DMS114 treated with DMSO at 0.1 percent for 48 hours (cell line): ENCODE data around the gene TBX19.

Experiments
- DNase-seq: peaks from one replicate; lab custom pipeline; 2025; ENCODE audit not compliant: unreplicated experiment; lab: John Stamatoyannopoulos, UW

Gene TBX19

DNA sequence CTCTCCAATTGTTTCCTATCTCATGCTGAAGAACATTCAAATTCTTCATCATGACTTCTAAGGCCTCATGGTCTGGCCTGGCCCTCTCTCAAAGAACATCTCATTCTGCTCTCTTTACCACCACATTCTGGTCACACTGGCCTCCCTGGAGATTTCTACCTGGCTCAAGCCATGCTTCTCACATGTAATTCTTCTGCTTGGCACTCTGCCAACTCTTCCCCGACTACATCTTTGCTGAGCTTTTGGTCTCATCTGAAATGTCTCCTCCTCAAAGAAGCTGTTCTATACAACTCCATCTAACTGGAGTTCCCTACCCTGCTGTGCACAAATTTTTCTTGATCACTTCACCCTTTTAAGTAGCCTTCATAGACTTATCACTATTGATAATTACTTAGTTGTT, 1.4 kb upstream of the TBX19 start:
- no peak for DNase-seq

DNA sequence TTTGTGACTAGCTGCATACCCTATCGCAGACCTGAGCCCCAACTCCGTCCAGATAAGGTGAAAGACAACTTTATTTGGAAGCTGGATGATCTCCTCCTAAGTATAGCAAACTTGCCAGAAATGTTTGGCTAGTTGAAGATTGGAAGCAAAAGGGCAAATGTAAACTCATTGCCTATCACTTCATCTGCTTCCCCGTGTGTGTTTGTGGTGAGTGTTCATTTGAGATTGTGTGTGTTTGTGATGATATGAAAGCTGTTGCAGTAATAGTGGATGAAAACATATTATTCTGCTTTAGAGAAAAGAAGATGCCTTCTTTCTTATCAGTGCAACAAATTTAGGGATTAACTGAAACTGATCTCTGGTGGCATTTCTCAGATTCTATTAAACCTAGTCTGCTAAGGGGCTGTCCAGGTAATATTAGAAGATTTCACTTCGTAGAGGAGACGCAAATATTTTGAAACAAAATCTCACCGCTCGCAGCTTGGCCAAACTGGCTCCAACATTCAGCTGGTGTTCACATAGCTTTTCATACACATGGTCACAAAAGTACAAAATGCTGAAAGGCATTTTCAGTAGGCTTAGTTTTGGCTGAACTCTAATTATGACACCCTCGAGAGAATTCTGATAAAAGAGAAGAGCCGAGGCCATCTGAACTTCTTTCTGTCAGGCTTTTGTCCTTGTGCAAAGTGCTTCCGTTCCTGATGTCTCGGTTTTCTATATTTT, 1.1 kb downstream of the TBX19 start:
- no peak for DNase-seq

DNA sequence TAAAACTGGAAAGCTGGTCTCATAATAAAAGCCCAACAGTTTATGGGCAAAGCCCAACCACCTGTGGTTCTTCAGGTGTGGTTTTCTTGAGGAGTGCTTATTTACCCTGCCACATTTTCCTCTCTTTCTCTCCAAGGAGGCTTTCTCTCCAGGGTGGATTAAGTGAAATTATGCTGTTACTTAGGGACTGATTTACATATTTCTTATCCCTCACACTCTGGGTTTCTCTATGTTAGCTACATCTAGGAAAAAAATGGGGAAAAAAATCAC, 4.8 kb downstream of the TBX19 start:
- DNase-seq, result no peak

DNA sequence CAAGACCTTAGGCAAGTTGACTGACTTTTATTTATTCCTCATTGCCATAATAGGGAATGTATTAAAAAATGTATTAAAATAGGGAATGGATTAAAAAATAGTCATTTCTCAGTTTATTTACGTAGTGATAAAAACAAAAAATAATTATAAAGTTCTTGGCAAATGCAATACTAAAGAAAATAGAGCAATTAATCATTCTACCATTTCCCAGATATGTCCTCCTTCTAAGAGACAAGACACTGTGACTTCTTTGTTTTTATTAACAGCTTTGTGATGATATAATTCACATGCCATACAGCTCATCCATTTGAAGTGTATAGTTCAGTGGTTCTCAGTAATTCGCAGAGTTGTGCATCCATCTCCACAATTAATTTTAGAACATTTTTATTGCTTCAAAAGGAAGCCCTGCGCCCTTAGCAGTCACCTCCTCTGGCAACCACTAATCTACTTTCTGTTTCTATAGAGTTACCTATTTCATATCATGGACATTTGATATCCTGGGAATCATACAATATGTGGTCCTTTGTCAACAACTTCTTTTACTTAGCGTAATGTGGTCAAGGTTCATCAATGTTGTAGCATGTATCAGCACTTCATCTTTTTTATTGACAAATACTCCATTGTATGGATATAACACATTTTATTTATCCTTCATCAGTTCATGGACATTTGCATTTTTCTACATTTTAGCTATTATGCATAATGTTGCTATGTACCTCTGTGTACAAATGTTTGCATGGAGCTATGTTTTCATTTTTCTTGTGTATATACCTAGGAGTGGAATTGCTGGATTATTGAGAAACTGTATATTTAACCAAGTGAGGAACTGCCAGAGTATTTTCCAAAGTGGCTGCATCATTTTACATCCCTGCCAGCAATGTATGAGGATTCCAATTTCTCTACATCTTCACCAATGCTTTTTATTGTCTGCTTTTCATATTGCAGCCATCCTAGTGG, 5.6 kb downstream of the TBX19 start:
- DNase-seq, result no peak

DNA sequence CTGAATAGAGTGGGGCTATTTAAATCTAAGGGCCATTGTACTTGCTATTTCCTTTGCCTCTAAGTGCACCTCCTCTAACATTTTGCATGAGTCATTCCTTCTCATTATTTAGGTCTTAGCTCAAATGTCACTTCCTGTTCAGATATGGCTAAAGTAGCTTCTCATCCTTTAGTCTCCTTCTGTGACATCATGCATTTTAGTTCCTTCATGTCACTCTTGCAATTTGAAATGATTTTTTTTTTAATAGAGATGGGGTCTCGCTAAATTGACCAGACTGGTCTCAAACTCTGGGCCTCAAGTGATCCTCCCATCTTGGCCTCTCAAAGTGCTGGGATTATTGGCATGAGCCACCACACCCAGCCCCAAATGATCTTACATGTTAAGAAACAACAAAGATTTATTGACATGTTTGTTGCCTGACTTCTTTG, 6.6 kb downstream of the TBX19 start:
- no peak for DNase-seq

DNA sequence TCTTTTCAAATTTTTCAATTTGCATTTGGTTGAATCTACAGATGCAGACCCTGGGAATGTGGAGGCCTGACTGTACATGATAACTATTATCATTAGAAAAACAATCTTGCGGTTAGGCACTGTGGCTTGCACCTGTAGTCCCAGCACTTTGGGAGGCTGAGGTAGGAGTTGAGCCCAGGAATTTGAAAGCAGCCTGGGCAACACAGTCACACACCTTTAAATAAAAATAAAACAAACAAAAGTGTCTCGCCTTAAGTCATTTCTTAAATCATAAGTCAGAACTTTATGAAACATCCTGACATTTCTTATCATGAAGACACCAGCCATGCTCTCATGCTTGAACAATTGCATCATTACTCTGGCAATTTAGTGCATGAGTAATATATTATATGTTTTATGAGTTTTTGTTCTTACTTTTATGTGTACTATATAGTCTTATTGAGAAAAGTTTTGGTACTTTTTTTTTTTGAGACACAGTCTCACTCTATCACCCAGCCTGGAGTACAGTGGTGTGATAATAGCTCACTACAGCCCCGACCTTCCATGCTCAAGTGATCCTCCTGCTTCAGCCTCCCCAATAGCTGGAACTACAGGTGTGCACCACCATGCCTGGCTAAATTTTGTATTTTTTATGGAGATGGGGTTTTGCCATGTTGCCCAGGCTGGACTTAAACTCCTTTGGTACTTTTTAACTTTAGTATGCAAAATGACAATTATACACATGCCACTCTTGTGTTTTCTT, 7.8 kb downstream of the TBX19 start:
- DNase-seq, result no peak

DNA sequence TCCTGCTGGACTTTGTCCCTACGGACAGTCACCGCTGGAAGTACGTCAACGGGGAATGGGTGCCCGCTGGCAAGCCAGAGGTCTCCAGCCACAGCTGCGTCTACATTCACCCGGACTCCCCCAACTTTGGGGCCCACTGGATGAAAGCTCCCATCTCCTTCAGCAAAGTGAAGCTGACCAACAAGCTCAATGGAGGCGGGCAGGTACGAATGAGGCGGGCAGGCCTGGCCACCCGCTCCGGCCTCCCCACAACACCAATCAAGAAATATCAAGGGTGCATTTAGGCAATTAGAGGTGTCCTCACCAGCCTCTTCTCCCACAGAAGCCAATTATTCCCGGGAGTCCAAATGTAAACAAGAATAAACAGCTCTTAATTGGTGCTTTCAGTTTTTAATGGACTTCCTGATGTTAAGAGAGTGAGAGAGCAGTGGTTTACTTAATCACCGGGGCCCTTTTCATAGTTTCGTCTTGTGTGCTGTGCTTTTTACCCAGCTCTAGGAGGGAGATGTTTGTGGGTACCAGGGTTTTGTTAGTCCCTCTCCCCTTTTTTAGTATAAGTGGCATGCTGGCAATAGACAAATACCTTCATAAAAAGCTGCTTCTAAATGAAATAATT, 10.7 kb downstream of the TBX19 start:
- DNase-seq, result no peak

DNA sequence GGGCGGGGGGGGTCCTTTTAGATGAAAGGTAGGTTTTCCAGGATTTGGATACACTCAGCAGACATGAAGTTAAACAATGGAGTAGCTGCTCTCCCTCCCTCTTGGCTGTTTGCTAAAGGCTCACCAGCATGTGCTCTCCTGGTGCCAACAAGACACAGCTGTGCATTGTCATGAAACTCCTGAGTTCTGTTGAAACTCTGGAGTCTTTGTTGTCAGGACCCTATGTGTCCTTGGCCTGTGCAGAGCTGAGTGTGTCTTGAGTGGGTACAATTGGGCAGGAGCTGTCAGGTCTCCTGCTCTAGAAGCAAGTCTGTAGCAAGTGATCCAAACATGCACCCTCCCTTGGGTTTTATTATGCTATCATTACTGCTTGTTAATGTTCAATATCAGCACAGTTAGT, 12.7 kb downstream of the TBX19 start:
- no peak for DNase-seq

DNA sequence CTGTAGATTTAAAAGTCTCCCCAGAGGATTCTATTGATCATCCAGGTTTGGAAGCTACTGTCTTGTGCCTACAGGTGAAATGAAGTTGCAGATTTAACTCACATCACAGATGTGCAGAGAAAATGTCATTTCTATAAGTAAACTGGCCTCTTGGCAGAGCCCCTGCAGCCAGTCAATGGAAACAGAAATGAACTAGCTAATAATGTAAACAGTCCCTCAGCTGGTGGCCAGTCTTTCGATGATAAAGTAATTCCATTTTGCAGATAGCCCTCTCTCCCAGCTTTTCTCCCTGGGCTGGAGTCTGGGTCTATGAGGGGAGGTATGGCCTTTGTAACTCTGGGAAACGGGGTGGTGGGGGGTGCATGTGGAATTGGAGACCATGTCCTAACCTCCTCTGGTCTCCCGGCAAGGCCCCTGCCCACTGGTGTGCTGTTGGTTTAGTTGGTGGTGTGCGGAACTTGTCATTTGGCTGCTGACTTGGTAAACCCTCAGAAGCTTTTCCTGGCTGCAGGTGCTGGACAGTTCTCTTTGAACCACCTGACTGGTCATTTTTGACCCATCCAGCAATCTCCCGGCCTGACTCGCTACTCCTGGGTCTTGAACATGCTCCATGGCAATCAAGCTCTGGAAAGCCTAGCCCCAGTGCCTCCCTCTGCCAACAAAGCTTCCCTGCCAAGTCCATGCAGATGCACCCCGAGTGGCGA, 14.9 kb downstream of the TBX19 start:
- no peak for DNase-seq

DNA sequence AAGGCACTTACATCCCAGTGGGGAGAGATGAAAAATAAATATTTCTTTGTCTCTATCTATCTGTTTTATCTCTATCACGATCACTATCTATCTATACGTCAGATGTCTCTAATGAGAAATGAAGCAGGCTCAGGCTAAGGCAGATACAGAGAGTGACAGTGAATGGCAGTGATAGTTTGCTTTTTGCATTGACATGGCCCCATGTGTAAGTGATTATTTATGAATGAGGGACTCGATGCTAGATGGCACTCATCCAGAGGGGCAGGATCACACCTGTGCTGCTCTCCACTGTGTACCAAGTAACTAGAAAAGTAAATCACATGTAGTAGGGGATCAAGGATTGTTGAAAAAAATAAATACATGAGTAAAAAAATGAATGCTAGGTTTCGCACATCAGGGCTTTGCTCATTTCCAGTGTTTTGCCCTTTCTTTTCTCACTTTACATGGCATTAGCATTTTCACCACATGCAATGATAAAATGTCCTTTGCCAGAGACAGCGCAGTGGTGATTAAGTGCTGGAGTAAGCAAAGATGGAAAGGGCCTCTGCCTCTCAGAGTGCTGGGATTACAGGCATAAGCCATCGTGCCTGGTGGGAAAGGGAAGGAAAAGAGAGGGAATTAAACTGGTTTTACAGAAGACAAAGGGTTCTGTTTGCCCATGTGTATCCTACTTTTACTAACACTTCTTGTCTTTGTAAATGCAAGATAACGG, 16.5 kb downstream of the TBX19 start:
- no peak for DNase-seq

DNA sequence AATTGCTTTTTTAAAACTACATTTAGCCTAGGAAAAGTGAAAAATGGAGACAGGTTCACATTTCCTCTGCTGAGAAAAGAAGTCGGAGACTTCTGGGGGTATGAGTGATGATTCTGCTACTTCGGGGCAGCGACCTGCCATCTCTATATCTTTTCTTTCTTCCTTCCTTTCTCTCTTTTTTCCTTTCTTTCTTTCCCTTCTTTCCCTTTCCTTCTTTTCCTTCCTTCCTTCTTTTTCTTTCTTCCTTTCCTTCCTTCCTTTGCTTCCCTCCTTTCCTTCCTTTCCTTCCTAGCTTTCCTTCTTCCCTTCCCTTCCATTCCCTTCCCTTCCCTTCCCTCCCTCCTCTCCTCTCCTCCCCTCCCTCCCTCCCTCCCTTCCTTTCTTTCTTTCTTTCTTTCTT, 17.8 kb downstream of the TBX19 start:
- no peak for DNase-seq

DNA sequence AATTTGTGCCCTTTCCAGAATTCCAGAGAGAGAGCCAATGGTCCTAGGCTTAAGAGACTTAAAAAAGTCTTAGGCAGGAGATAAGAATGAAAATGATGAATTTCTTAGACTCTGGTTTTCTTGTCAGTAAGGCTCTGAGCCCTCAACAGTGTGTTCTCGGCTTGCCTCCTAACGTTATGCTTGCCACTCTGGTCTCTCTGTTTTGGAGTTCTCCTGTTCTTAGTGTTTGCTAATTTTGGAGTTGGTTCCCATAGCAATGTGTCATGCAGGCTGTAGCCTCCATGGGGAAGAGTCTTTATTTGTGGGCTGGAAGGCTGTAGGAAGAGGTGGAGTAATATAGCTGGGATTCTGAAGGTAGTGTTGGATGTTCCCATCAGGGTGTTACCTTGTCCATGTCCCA, 19.9 kb downstream of the TBX19 start:
- no peak for DNase-seq

DNA sequence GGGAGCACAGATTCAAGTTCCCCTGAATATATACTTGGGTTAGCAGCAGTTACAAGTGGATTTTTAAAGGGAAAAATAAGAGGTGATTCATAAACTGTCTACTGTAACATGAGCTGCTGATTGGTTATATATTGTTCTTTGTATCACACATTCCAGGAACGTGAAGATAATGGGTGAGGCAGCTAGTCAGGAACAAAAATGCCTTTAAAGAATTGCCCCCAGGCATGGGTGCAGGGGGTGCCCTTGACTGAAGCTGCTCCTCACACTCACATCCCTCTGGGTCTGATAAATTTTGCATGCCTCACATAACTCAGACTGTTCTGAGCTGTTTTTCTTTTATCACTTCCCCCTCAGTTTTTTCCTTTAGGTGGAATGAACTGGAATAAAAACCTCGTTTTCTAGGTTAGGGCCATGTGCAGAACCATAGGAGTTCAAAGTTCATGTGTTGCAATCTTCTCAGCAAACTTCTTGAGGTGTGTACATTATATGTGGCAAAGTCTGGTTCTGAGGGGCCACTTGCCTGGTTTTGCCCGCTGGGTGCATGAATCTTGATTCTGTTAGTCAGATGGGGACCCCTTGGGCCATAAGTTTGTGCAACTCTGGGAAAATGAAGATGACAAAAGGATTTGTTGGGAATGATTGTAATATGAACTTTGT, 21.1 kb downstream of the TBX19 start:
- DNase-seq, result no peak

DNA sequence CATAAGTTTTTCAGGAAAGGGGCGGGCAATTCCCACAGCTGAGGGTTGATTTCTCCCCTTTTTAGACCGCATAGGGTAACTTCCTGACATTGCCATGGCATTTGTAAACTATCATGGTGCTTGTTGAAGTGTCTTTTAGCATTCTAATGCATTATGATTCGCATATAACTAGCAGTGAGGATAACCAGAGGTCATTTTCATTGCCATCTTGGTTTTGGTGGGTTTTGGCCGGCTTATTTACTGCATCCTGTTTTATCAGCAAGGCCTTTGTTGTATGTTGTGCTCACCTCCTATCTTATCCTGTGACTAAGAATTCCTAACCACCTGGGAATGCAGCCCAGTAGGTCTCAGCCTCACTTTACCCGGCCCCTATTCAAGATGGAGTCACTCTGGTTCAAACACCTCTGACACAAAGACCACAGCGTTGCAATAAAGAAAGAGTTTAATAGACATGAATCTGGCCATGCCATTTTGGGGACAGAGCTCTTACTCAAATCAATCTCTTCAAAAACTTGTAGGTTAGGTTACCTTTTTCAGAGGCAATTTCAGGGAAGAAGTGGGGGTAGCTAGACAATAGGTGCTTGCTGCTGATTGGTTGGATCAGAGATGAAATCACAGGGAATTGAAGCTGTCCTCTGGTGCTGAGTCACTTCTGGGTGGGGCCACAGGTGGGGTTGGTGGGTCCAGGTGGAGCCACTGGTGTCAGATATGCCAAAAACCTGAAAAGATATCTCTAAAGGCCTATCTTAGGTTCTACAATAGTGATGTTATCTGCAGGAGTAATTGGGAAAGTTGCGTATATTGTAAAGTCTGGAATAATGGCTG, 23.3 kb downstream of the TBX19 start:
- DNase-seq, result no peak

DNA sequence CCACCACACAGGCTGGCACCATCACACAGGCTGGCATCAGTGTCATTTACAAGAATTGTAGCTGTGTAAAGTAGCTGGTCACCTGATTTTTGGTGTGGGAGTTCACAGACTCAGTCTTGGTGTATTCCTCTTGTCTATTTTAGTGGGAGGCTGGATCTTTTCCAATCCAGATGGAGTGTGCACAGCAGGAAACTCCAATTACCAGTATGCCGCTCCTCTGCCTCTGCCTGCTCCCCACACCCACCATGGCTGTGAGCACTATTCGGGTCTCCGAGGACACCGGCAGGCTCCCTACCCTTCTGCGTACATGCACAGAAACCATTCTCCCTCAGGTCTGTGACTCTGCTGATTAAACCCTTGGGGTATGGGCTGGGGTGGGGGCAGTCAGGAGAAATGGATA, 24.2 kb downstream of the TBX19 start:
- no peak for DNase-seq

DNA sequence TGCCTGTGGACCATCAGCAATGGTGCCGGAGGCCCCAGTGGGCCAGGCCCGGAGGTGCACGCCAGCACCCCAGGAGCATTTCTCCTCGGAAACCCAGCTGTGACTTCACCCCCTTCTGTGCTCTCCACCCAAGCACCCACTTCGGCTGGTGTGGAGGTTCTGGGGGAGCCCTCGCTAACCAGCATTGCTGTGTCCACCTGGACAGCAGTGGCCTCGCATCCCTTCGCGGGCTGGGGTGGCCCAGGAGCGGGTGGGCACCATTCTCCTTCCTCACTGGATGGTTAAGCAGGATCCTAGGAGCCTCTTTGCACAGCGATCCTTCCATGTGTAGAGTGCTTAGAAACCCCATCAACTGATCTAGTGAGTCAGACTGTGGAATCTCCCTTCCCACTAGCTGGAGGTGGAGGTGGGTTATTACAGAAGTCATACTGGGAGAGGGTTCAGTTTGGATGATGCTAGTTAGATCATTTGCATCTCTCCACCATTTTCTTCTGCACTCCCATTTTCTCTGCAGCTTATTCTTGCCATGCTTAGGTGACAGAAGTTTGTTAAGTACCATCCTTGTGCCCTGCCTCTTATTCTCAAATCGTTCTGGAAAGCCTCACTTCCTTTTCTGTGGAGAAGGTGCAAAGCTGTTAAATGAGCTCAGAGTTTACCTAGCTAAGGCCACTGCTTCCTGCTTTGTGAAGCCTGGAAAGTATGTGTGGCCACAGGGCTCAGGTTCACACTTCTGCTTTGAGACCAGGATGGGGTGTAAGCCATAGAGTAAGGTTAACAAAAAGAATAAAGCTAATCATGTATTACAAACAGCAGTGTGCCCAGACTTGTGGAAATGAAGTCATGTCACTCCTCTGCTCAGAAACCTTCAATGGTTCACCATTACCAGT, 32.3 kb downstream of the TBX19 start:
- DNase-seq, result no peak

DNA sequence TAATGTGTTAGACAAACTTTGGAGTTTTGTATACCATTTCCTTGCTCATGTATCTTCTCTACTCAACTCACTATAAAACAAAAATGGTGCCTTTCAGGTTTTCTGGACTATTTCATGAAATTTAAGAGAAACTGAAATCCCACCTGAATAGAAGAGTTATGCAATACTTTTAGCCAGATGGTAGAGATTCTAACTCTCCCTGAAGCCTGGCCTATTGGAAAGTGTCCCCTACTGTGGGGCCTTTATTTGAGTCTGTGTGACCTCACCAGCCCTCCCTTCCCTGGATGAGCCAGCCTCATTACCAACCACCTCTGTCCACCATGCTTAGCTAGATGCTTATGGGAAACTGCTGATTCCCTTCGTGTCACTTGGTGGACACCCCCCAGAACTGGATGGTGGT, 35.5 kb downstream of the TBX19 start:
- no peak for DNase-seq

DNA sequence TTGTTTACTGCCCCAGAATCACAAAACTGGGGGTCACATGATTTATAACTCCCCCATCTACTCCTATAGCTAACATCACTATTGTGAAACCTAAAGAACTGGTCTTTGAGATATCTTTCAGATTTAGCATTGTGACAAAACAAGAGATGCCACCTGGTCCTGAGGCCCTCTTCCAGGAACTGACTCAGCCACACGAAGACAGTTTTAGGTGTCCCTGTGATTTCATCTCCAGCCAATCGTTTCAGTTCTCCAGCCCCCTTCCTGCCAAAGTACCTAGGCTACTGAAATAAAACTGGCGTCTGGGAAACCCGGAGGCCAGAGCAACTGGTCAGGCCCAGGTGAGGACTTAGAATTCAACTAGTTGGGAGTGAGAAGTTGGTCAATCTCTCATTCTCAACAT, 36.6 kb downstream of the TBX19 start:
- DNase-seq, result no peak
